ENCODE results near the gene ANGPTL3.

Gene ANGPTL3

DNA sequence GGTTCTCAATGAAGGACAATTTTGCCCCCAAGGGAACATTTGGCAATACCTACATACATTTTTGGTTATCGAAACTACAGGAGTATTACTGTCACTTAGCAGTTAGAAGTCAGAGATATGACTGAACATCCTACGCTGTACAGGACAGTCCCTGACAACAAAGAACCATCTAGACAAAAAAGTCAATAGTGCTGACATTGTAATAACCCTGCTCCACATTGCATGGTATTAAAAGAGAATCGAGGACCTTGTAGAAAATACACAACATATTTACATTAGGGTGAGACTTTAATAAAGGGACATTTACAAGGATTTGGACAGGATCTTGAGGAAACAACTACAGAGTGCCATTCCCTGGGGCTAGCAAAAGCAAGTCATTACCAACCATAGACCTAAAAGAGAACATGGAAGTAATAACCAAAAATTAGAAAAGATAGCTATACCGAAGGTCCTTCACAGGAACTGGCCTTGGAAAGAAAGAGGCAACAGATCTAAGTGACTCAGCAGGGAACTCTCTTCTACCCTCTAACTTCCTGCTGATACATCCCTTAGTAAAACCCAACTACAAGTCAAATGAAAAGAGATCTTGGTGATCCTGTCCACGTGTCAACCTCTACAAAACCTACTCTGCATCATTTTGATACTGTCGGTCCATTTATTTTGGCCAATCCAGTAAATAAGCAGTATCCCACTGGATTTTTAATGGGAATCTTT is 40.2 kb downstream of the ANGPTL3 start:
- DNase-seq, result no peak

DNA sequence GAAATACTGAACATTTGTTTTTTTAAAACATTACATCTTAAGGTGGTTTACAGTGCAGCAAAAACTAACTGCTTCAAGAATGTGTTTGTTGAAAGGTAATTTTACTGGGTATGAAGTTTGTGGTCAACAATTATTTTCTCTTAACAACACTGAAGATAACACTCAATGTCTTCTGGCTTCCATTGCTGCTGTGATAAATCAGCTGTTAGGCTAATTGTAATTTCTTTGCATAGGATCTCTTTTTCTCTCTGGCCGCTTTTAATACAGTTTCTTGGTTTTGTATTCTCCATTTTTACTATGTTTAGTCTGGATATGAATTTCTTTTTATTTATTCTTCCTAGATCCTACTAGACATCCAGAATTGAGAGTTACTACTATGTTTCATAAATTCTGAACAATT is 46.0 kb downstream of the ANGPTL3 start:
- DNase-seq, result no peak

DNA sequence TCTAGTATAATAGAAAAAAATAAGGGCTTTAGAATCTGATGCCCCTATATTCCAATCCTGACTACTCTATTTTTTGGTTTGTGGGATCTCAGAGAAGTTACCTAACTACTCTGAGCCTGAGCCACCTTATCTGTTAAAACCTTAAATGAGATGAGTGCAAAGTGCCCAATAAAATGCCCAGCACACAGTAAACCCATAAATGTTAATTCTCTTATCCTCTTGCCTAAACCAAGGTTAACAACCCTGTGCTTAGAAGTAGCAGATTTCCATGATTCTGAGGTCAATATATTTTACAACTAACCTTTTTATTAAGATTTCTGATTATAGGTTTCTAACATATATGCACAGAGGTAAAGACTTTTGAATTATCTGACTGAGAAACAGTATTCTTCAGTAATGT is 55.1 kb downstream of the ANGPTL3 start:
- no peak for DNase-seq

DNA sequence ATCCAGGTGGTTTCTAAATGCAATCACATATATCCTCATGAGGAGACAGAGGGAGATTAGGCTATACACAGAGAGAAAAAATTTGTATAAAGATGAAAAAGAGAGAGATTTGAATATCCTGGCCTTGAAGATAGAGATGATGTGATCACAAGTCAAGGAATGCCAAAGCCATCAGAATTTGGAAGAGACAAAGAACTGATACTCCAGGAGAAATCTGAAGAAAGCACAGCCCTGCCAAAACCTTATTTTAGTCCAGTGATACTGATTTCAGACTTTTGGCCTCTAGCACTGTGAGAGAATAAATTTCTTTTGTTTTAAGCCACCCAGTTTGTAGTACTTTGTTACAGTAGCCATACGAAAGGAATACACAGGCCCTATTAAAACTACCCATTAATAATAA is 57.4 kb downstream of the ANGPTL3 start:
- no peak for DNase-seq

All from T1000 (cell line).